Vagina (tissue), 2 donors: ENCODE results near the gene SETD1A.

Experiments used
- POLR2A ChIP-seq, 2 donors: fragments of 450-650 bp; IDR thresholded peaks; one replicate each; pipeline ENCODE4 v1.6.1; 2017; ENCODE audit warnings: antibody characterized with exemption in 2 of 2, mild to moderate bottlenecking in 2 of 2, moderate library complexity in 2 of 2
- POLR2AphosphoS5 ChIP-seq, 2 donors: sonication (generic); formaldehyde crosslinking; IDR thresholded peaks; one replicate each; pipeline ENCODE4 v1.9.0; 2017; ENCODE audit warnings: antibody characterized with exemption in 2 of 2, mild to moderate bottlenecking in 2 of 2, low read depth in 1 of 2; ENCODE audit not compliant: insufficient read depth in 1 of 2
- TF ChIP-seq, protein P1 (sequence below), 3 experiments: fragments of 450-650 bp in 2 of 3; fragments of 200-600 bp in 1 of 3; sonication (generic) in 1 of 3; IDR thresholded peaks; one replicate each; pipeline ENCODE4 v1.5.1; 2017 to 2019; ENCODE audit warnings: antibody characterized with exemption in 3 of 3, mild to moderate bottlenecking in 2 of 3, moderate library complexity in 2 of 3

DNA sequence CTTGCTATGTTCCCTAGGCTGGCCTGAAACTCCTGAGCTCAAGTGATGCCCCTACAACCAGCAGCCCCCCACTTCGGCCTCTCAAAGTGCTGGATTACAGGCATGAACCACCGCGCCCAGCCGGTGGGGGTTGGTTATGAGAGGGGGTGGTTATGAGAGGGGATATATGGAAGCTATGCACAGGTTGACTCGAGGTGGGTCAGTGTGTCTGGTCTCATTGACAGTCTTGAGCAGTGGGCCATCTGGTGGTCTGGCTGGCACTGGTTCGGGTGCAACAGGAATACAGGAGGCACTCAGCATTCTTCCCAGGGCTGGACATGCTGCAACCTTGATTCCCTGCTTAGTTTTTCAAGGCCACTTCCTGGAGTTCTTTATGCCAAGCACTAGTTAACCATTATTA is 58.5 kb downstream of the SETD1A start:
- TF ChIP-seq, protein P1, sequence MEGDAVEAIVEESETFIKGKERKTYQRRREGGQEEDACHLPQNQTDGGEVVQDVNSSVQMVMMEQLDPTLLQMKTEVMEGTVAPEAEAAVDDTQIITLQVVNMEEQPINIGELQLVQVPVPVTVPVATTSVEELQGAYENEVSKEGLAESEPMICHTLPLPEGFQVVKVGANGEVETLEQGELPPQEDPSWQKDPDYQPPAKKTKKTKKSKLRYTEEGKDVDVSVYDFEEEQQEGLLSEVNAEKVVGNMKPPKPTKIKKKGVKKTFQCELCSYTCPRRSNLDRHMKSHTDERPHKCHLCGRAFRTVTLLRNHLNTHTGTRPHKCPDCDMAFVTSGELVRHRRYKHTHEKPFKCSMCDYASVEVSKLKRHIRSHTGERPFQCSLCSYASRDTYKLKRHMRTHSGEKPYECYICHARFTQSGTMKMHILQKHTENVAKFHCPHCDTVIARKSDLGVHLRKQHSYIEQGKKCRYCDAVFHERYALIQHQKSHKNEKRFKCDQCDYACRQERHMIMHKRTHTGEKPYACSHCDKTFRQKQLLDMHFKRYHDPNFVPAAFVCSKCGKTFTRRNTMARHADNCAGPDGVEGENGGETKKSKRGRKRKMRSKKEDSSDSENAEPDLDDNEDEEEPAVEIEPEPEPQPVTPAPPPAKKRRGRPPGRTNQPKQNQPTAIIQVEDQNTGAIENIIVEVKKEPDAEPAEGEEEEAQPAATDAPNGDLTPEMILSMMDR (IDR thresholded peaks at IDR 0.05), result no peak
- TF ChIP-seq POLR2A (IDR thresholded peaks at IDR 0.05) (no peak), POLR2AphosphoS5 (IDR thresholded peaks at IDR 0.05; ENCODE audit: insufficient read depth in 1 of 2, low read depth in 1 of 2) (no peak)
